SJCRH30 (cell line): ENCODE results near the gene SPAAR. TPM values are rescaled to one million over a fixed set of nuclear protein-coding genes. Genes with fewer than 3 reads are reported as not detected.
"Not testable (repeated sequence)": the region's sequence is repeated elsewhere in the genome, so short reads cannot be mapped to it uniquely, and the experiment has no call there.

Experiments
- DNase-seq, 2 experiments: peaks; one replicate each; pipeline ENCODE4 v3.0.0-alpha.2; 2015 to 2020
- H3K27ac ChIP-seq: fragments of 250-450 bp; sonication (Bioruptor Pico); 2 replicates; pipeline ENCODE4 v1.5.1; 2020; ENCODE audit warnings: mild to moderate bottlenecking, moderate library complexity
- H3K27me3 ChIP-seq: fragments of 250-450 bp; sonication (Bioruptor Pico); 2 replicates; pipeline ENCODE4 v1.5.1; 2020; ENCODE audit warnings: mild to moderate bottlenecking, moderate library complexity
- H3K36me3 ChIP-seq: fragments of 250-450 bp; sonication (Bioruptor Pico); 2 replicates; pipeline ENCODE4 v1.5.1; 2020; ENCODE audit warnings: mild to moderate bottlenecking, moderate library complexity
- H3K4me1 ChIP-seq: fragments of 250-450 bp; sonication (Bioruptor Pico); 2 replicates; pipeline ENCODE4 v1.5.1; 2020; ENCODE audit warnings: mild to moderate bottlenecking, moderate library complexity
- H3K4me3 ChIP-seq: fragments of 250-450 bp; sonication (Bioruptor Pico); 2 replicates; pipeline ENCODE4 v1.5.1; 2020; ENCODE audit warnings: mild to moderate bottlenecking, moderate library complexity
- H3K9me3 ChIP-seq: fragments of 250-450 bp; sonication (Bioruptor Pico); replicated peaks from 2 replicates; pipeline ENCODE4 v1.5.1; 2020; ENCODE audit warnings: mild to moderate bottlenecking, moderate library complexity
- total RNA-seq: library from RNA; depleted of rRNA; stranded (reverse); fragments of >200 nt; shearing (Covaris generic); gene quantifications from 2 replicates; pipeline ENCODE4 v1.2.3, GENCODE V29; 2014; rRNA removed

SPAAR gene
- 0.12 and 0.18 TPM in 2 replicates for total RNA-seq

- peak in 1 of 2 experiments; percentile 22 for DNase-seq
- Histone ChIP-seq H3K36me3 (no peaks in the 10 kb centered on the region), H3K27ac (peak within 1 kb of the TSS; percentile 84), H3K9me3 (no peaks in the 10 kb centered on the region), H3K27me3 (no peaks in the 10 kb centered on the region), H3K4me1 (peaks cover 49% of the 10 kb centered on the region), H3K4me3 (peak within 1 kb of the TSS; percentile 16)
These were observed at the start of gene SPAAR for GRCh38 chr9:35909274-35909673. SPAAR (plus strand) TSS chr9:35909490; CDS start chr9:35910464, 974 bp downstream.

GRCh38 chr9:35859990-35860339 lies 49.3 kb upstream of the SPAAR start:
- no peaks in the 10 kb centered on the region for H3K9me3 ChIP-seq
- no peaks in the 10 kb centered on the region for H3K36me3 ChIP-seq
- DNase-seq: no peak
- no peaks in the 10 kb centered on the region for H3K4me1 ChIP-seq
- H3K27ac ChIP-seq: no peak overlapping the region
- no peaks in the 10 kb centered on the region for H3K27me3 ChIP-seq
- no peak overlapping the region for H3K4me3 ChIP-seq

- Histone ChIP-seq H3K27ac (no peak overlapping the region), H3K4me1 (no peaks in the 10 kb centered on the region), H3K36me3 (no peaks in the 10 kb centered on the region), H3K4me3 (no peak overlapping the region), H3K9me3 (no peaks in the 10 kb centered on the region), H3K27me3 (no peaks in the 10 kb centered on the region)
- no peak for DNase-seq
These were observed 48.0 kb upstream of the SPAAR start for GRCh38 chr9:35861161-35861897.

- Histone ChIP-seq H3K4me1 (no peaks in the 10 kb centered on the region), H3K27ac (no peak overlapping the region), H3K27me3 (no peaks in the 10 kb centered on the region), H3K4me3 (no peak overlapping the region), H3K9me3 (no peaks in the 10 kb centered on the region), H3K36me3 (no peaks in the 10 kb centered on the region)
- no peak for DNase-seq
These were observed 47.0 kb upstream of the SPAAR start for GRCh38 chr9:35862328-35862727.

- no peak for DNase-seq
- Histone ChIP-seq H3K27me3 (no peaks in the 10 kb centered on the region), H3K27ac (no peak overlapping the region), H3K9me3 (no peaks in the 10 kb centered on the region), H3K4me1 (no peaks in the 10 kb centered on the region), H3K36me3 (no peaks in the 10 kb centered on the region), H3K4me3 (no peak overlapping the region)
These were observed 45.7 kb upstream of the SPAAR start for GRCh38 chr9:35863583-35863982.

GRCh38 chr9:35864695-35865255 lies 44.5 kb upstream of the SPAAR start:
- H3K36me3 ChIP-seq: no peaks in the 10 kb centered on the region
- no peaks in the 10 kb centered on the region for H3K9me3 ChIP-seq
- H3K4me1 ChIP-seq: no peaks in the 10 kb centered on the region
- H3K27ac ChIP-seq: no peak overlapping the region
- no peak for DNase-seq
- no peaks in the 10 kb centered on the region for H3K27me3 ChIP-seq
- H3K4me3 ChIP-seq: no peak overlapping the region

- no peaks in the 10 kb centered on the region for H3K9me3 ChIP-seq
- H3K4me3 ChIP-seq: no peak overlapping the region
- no peaks in the 10 kb centered on the region for H3K4me1 ChIP-seq
- no peak for DNase-seq
- no peak overlapping the region for H3K27ac ChIP-seq
- H3K36me3 ChIP-seq: no peaks in the 10 kb centered on the region
- H3K27me3 ChIP-seq: no peaks in the 10 kb centered on the region
These were observed 41.8 kb upstream of the SPAAR start for GRCh38 chr9:35867538-35867937.

GRCh38 chr9:35868933-35869332 lies 40.4 kb upstream of the SPAAR start:
- Histone ChIP-seq H3K27ac (no peak overlapping the region), H3K4me1 (no peaks in the 10 kb centered on the region), H3K36me3 (no peaks in the 10 kb centered on the region), H3K27me3 (no peaks in the 10 kb centered on the region), H3K9me3 (no peaks in the 10 kb centered on the region), H3K4me3 (no peak overlapping the region)
- no peak for DNase-seq

- Histone ChIP-seq H3K27ac (no peak overlapping the region), H3K9me3 (no peaks in the 10 kb centered on the region), H3K36me3 (no peaks in the 10 kb centered on the region), H3K4me1 (no peaks in the 10 kb centered on the region), H3K27me3 (no peaks in the 10 kb centered on the region), H3K4me3 (no peak overlapping the region)
- DNase-seq: no peak
These were observed 39.6 kb upstream of the SPAAR start for GRCh38 chr9:35869621-35870216.

GRCh38 chr9:35870351-35870923 lies 38.9 kb upstream of the SPAAR start, which contains the start of gene OR13J1:
OR13J1 (minus strand) TSS chr9:35870401; CDS start chr9:35870401, 0 bp downstream.
- no peaks in the 10 kb centered on the region for H3K4me1 ChIP-seq
- no peaks in the 10 kb centered on the region for H3K9me3 ChIP-seq
- H3K4me3 ChIP-seq: no peak within 1 kb of the TSS
- no peaks in the 10 kb centered on the region for H3K27me3 ChIP-seq
- no peak for DNase-seq
- H3K36me3 ChIP-seq: no peaks in the 10 kb centered on the region
- H3K27ac ChIP-seq: no peak within 1 kb of the TSS

- no peaks in the 10 kb centered on the region; the same call in 1 of the 2 replicates for H3K9me3 ChIP-seq
- no peaks in the 10 kb centered on the region for H3K27me3 ChIP-seq
- H3K4me3 ChIP-seq: no peak overlapping the region
- no peak for DNase-seq
- no peaks in the 10 kb centered on the region for H3K4me1 ChIP-seq
- no peak overlapping the region for H3K27ac ChIP-seq
- no peaks in the 10 kb centered on the region for H3K36me3 ChIP-seq
These were observed 37.7 kb upstream of the SPAAR start for GRCh38 chr9:35871545-35871944.

GRCh38 chr9:35872505-35872904 lies 36.8 kb upstream of the SPAAR start:
- DNase-seq: no peak
- no peak overlapping the region for H3K4me3 ChIP-seq
- no peak overlapping the region for H3K27ac ChIP-seq
- H3K27me3 ChIP-seq: no peaks in the 10 kb centered on the region
- no peaks in the 10 kb centered on the region for H3K4me1 ChIP-seq
- no peaks in the 10 kb centered on the region for H3K36me3 ChIP-seq
- peaks cover 3% of the 10 kb centered on the region; the same call in 1 of the 2 replicates for H3K9me3 ChIP-seq

- Histone ChIP-seq H3K27ac (no peak overlapping the region), H3K9me3 (no peaks in the 10 kb centered on the region), H3K4me3 (no peak overlapping the region), H3K27me3 (no peaks in the 10 kb centered on the region), H3K36me3 (no peaks in the 10 kb centered on the region), H3K4me1 (no peaks in the 10 kb centered on the region)
- peak; percentile 72 to 86 for DNase-seq
These were observed 26.9 kb upstream of the SPAAR start for GRCh38 chr9:35882263-35882848.

GRCh38 chr9:35882996-35883395 lies 26.3 kb upstream of the SPAAR start:
- no peak overlapping the region for H3K4me3 ChIP-seq

GRCh38 chr9:35884908-35885307 lies 24.4 kb upstream of the SPAAR start:
- DNase-seq, H3K27me3 ChIP-seq, H3K4me3 ChIP-seq, H3K4me1 ChIP-seq, H3K27ac ChIP-seq, H3K36me3 ChIP-seq, H3K9me3 ChIP-seq: not testable (repeated sequence)

More at GRCh38 chr9:35882996-35883395, 26.3 kb upstream of the SPAAR start:
- no peaks in the 10 kb centered on the region for H3K27me3 ChIP-seq
- DNase-seq: no peak
- no peaks in the 10 kb centered on the region for H3K9me3 ChIP-seq
- H3K36me3 ChIP-seq: no peaks in the 10 kb centered on the region
- H3K27ac ChIP-seq: no peak overlapping the region
- no peaks in the 10 kb centered on the region for H3K4me1 ChIP-seq
